OCI-LY7 (cell line): ENCODE results near the gene PTPRM. TPM values are rescaled to one million over a fixed set of nuclear protein-coding genes. Genes with fewer than 3 reads are reported as not detected.

ENCODE experiments used
- BruUV-seq: library from RNA; stranded (reverse); fragments of 400-500 nt; replicated peaks from 2 replicates; lab custom pipeline; 2021; lab: Mats Ljungman, UMichigan
- CTCF ChIA-PET: fragments of 300-600 bp; sonication (Branson Sonifier 250); formaldehyde crosslinking; loops from one replicate; lab custom pipeline; 2022; ENCODE audit warnings: antibody characterized with exemption; ENCODE audit not compliant: unreplicated experiment; lab: Charles Lee
- POLR2A ChIA-PET: fragments of 300-600 bp; sonication (Branson Sonifier 250); formaldehyde crosslinking; loops from one replicate; lab custom pipeline; 2022; ENCODE audit warnings: antibody characterized with exemption; lab: Charles Lee
- DNase-seq: peaks from one replicate; pipeline ENCODE4 v3.0.0-alpha.2; 2015; ENCODE audit warnings: low spot score
- H2AFZ ChIP-seq: fragments of 200-600 bp; sonication (generic), shearing (Covaris generic); 2 replicates; pipeline ENCODE4 v1.6.1; 2014; ENCODE audit warnings: mild to moderate bottlenecking, antibody characterized with exemption, low read length, moderate library complexity
- H3K27ac ChIP-seq: fragments of 200-600 bp; sonication (generic); 2 replicates; pipeline ENCODE4 v1.5.1; 2014; ENCODE audit warnings: mixed run types, low read depth, mild to moderate bottlenecking, moderate library complexity, low read length, inconsistent platforms; ENCODE audit not compliant: poor library complexity, severe bottlenecking
- H3K36me3 ChIP-seq: fragments of 200-600 bp; sonication (generic); 2 replicates; pipeline ENCODE4 v1.6.1; 2014; ENCODE audit warnings: mild to moderate bottlenecking, antibody characterized with exemption, low read length, moderate library complexity, mixed read lengths; ENCODE audit not compliant: insufficient read depth
- H3K4me1 ChIP-seq: fragments of 200-600 bp; sonication (generic); 2 replicates; pipeline ENCODE4 v1.5.1; 2014; ENCODE audit warnings: mild to moderate bottlenecking, low read length; ENCODE audit not compliant: insufficient read depth, poor library complexity, severe bottlenecking
- H3K4me2 ChIP-seq: fragments of 200-600 bp; sonication (generic); 2 replicates; pipeline ENCODE4 v1.6.1; 2014; ENCODE audit warnings: mild to moderate bottlenecking, low read length
- H3K4me3 ChIP-seq: fragments of 200-600 bp; sonication (generic); 2 replicates; pipeline ENCODE4 v1.5.1; 2014; ENCODE audit warnings: mild to moderate bottlenecking, low read depth, low read length; ENCODE audit not compliant: poor library complexity, severe bottlenecking
- H3K79me2 ChIP-seq: fragments of 200-600 bp; sonication (generic); 2 replicates; pipeline ENCODE4 v1.6.1; 2016; ENCODE audit warnings: low read depth, mild to moderate bottlenecking, low read length, moderate library complexity, mixed read lengths; ENCODE audit not compliant: insufficient read depth
- H3K9me2 ChIP-seq: fragments of 200-600 bp; sonication (generic); 2 replicates; pipeline ENCODE4 v1.6.1; 2016; ENCODE audit warnings: mild to moderate bottlenecking, low read length, mixed read lengths; ENCODE audit not compliant: insufficient read depth
- H3K9me3 ChIP-seq: fragments of 200-600 bp; sonication (generic); 2 replicates; pipeline ENCODE4 v1.6.1; 2014; ENCODE audit warnings: mild to moderate bottlenecking, mixed run types, low read length, mixed read lengths
- H4K20me1 ChIP-seq: fragments of 200-600 bp; sonication (generic); 2 replicates; pipeline ENCODE4 v1.6.1; 2014; ENCODE audit warnings: mild to moderate bottlenecking, antibody characterized with exemption, low read length, moderate library complexity, mixed read lengths; ENCODE audit not compliant: insufficient read depth
- CTCF ChIP-seq: fragments of 200-600 bp; sonication (generic); conservative IDR thresholded peaks from 2 replicates; pipeline ENCODE4 v1.5.1; 2014; ENCODE audit warnings: mild to moderate bottlenecking, antibody characterized with exemption, low read length, moderate library complexity, mixed read lengths
- EZH2phosphoT487 ChIP-seq: fragments of 200-600 bp; sonication (generic); IDR thresholded peaks from 2 replicates; pipeline ENCODE4 v1.6.1; 2018; ENCODE audit warnings: low read depth, borderline replicate concordance, mild to moderate bottlenecking, mixed run types, antibody characterized with exemption, low read length, moderate library complexity, mixed read lengths
- intact Hi-C: fragments of 100-400 bp; cut with micrococcal nuclease; formaldehyde crosslinking; loops from one replicate; pipeline ENCODE4 v1.10.0; 2022; ENCODE audit not compliant: unreplicated experiment
- total RNA-seq, 2 experiments: library from RNA; depleted of rRNA in 1 of 2; stranded (reverse); fragments of >200 nt in 1 of 2; shearing (Covaris generic) in 1 of 2; gene quantifications; 2 replicates each; pipeline ENCODE4 v1.2.3, GENCODE V29; 2014 to 2022

PTPRM gene
- total RNA-seq, 2 experiments from 2014 or later: not detected

DNA sequence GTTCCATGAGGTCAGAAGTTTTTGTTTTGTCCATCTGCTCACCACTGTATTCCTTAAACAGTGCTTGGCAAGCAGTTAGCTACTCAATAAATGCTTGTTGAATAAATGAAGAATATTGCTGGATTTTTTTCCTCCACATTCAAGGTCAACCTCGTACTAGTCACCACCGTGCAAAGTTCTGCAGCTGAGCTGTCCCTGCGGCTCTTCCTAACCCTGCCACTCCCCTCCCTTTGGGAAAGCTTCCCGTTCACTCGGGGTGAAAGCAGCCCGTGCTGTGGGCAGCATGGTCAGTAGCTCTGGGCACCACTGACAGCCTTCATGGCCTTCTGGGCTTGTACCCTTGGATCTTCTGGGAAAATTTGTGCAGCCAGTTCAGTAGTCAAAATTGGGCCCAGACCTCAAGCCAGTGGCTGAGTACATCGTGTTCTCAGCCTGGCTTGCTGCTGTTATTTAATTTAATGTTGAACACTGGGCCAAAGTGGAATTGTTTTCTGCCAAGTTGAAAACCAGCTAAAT, 572.8 kb downstream of the PTPRM start:
- Histone ChIP-seq H3K4me1 (no peaks in the 10 kb centered on the region), H3K27ac (no peak overlapping the region), H3K9me3 (no peaks in the 10 kb centered on the region), H4K20me1 (no peaks in the 10 kb centered on the region), H3K36me3 (no peaks in the 10 kb centered on the region), H3K79me2 (no peaks in the 10 kb centered on the region), H3K4me3 (no peak overlapping the region), H2AFZ (no peak overlapping the region), H3K4me2 (no peak overlapping the region), H3K9me2 (no peaks in the 10 kb centered on the region)
- CTCF ChIA-PET: no interaction called here
- no peak for DNase-seq
- TF ChIP-seq EZH2phosphoT487 (no peak), CTCF (no peak)
- no TSS peak for BruUV-seq
- intact Hi-C loops: no loop called here
- POLR2A ChIA-PET: no interaction called here

- DNase-seq: no peak
- no peaks in the 10 kb centered on the region for H3K4me1 ChIP-seq
- no peak overlapping the region for H2AFZ ChIP-seq
- no peak overlapping the region for H3K27ac ChIP-seq
- no peaks in the 10 kb centered on the region for H4K20me1 ChIP-seq
- H3K4me2 ChIP-seq: no peak overlapping the region
- ChIA-PET POLR2A (interaction anchor here (0.7 kb wide), 1 partner anchor 282 kb away, joined by 3 read pairs; no protein-coding TSS in a partner anchor), CTCF (no interaction called here)
- no peak for TF ChIP-seq CTCF
- no peak for TF ChIP-seq EZH2phosphoT487
- H3K9me2 ChIP-seq: no peaks in the 10 kb centered on the region
- no peak overlapping the region for H3K4me3 ChIP-seq
- H3K79me2 ChIP-seq: no peaks in the 10 kb centered on the region
- no TSS peak for BruUV-seq
- intact Hi-C loops: no loop called here
- no peaks in the 10 kb centered on the region for H3K9me3 ChIP-seq
- no peaks in the 10 kb centered on the region for H3K36me3 ChIP-seq
Observed at GRCh38 chr18:8140841-8141501, 573.9 kb downstream of the PTPRM start.

GRCh38 chr18:8142131-8142711, 575.1 kb downstream of the PTPRM start:
- DNase-seq: no peak
- Histone ChIP-seq H3K9me2 (no peaks in the 10 kb centered on the region), H3K4me1 (no peaks in the 10 kb centered on the region), H3K4me3 (no peak overlapping the region), H3K9me3 (no peaks in the 10 kb centered on the region), H3K79me2 (no peaks in the 10 kb centered on the region), H4K20me1 (no peaks in the 10 kb centered on the region), H2AFZ (no peak overlapping the region), H3K27ac (no peak overlapping the region), H3K4me2 (no peak overlapping the region), H3K36me3 (no peaks in the 10 kb centered on the region)
- ChIA-PET CTCF (no interaction called here), POLR2A (no interaction called here)
- intact Hi-C loops: no loop called here
- TF ChIP-seq EZH2phosphoT487 (no peak), CTCF (no peak)
- no TSS peak for BruUV-seq
